HG02759 (cell line): ENCODE data around the gene NT5C1B.

Experiments used
- ATAC-seq: cut with Tn5 transposase; IDR thresholded peaks from one replicate; pipeline ENCODE4 v1.9.1; 2021; ENCODE audit warnings: mild to moderate bottlenecking, moderate library complexity; ENCODE audit not compliant: unreplicated experiment

The NT5C1B gene

GRCh38 chr2:18600255-18600613 is 10.9 kb upstream of the NT5C1B start:
- no peak for ATAC-seq

GRCh38 chr2:18599509-18600254 is 10.3 kb upstream of the NT5C1B start:
- ATAC-seq: no peak

- ATAC-seq: no peak
Measured at GRCh38 chr2:18598848-18599484, 9.6 kb upstream of the NT5C1B start.

- ATAC-seq: no peak
Measured at GRCh38 chr2:18597618-18598017, 8.2 kb upstream of the NT5C1B start.

- ATAC-seq: no peak
Measured at GRCh38 chr2:18596993-18597392, 7.6 kb upstream of the NT5C1B start.

- ATAC-seq: no peak
Measured at GRCh38 chr2:18593496-18593895, 4.1 kb upstream of the NT5C1B start.

GRCh38 chr2:18592372-18592771 is 3.0 kb upstream of the NT5C1B start:
- no peak for ATAC-seq

GRCh38 chr2:18588802-18589201 is 567 bp downstream of the NT5C1B start:
- ATAC-seq: no peak

GRCh38 chr2:18588049-18588448 is 1.3 kb downstream of the NT5C1B start:
- no peak for ATAC-seq

GRCh38 chr2:18585526-18585925 is 3.8 kb downstream of the NT5C1B start:
- no peak for ATAC-seq

- no peak for ATAC-seq
Measured at GRCh38 chr2:18584608-18584954, 4.8 kb downstream of the NT5C1B start.

- no peak for ATAC-seq
Measured at GRCh38 chr2:18583905-18584607, 5.3 kb downstream of the NT5C1B start.

GRCh38 chr2:18580606-18581005 is 8.8 kb downstream of the NT5C1B start:
- no peak for ATAC-seq

- ATAC-seq: no peak
Measured at GRCh38 chr2:18578033-18578432, 11.3 kb downstream of the NT5C1B start.

- no peak for ATAC-seq
Measured at GRCh38 chr2:18566145-18566769, 23.1 kb downstream of the NT5C1B start.

- peak; percentile 0 for ATAC-seq
Measured at GRCh38 chr2:18560797-18561085, 28.6 kb downstream of the NT5C1B start.

GRCh38 chr2:18560031-18560796 is 29.2 kb downstream of the NT5C1B start, which contains the start of gene RDH14:
Gene RDH14 (minus strand): TSS chr2:18560653. CDS start chr2:18560572, 81 bp downstream.
- peak; percentile 93 for ATAC-seq

GRCh38 chr2:18559531-18560030 is 29.8 kb downstream of the NT5C1B start:
- no peak for ATAC-seq

GRCh38 chr2:18558458-18558857 is 30.9 kb downstream of the NT5C1B start:
- ATAC-seq: no peak

- no peak for ATAC-seq
Measured at GRCh38 chr2:18557121-18557520, 32.2 kb downstream of the NT5C1B start.
